Measurements from ENCODE around the gene SLC7A6.
A peak's percentile ranks its signal among the peaks of the same experiment; 100 is the strongest.

Gene SLC7A6

GRCh38 chr16:68264128-68265077 is at the start of gene SLC7A6:
Gene SLC7A6 (plus strand): TSS chr16:68264526. CDS start chr16:68274727, 10,201 bp downstream.
- peak; percentile 80 for DNase-seq (ENCODE audit: low read depth)

DNA sequence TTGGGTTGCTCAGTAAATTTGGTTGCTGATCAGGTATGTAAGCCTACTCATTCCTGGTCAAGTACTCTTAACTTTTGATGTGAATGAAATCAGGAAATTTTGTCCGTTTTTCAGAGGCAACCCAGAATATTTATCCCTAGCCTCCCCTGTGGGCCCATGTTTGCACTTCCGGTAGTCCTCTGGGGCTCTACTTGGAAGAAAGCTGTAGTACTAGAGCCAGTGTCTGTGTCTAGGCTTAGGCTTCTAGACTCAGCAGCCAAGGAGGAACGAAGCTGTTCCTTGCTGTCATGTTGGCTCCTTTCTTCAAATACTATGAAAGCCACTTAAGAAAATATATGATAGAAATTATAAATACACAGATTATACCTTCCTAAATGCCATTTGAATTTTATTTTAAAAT is 49.6 kb upstream of the SLC7A6 start:
- DNase-seq (ENCODE audit: low read depth): no peak

GRCh38 chr16:68215302-68215701 is 49.0 kb upstream of the SLC7A6 start:
- DNase-seq (ENCODE audit: low read depth): no peak

- no peak for DNase-seq (ENCODE audit: low read depth)
Measured at GRCh38 chr16:68216240-68216639, 48.1 kb upstream of the SLC7A6 start.

GRCh38 chr16:68217506-68217905 is 46.8 kb upstream of the SLC7A6 start:
- no peak for DNase-seq (ENCODE audit: low read depth)

DNA sequence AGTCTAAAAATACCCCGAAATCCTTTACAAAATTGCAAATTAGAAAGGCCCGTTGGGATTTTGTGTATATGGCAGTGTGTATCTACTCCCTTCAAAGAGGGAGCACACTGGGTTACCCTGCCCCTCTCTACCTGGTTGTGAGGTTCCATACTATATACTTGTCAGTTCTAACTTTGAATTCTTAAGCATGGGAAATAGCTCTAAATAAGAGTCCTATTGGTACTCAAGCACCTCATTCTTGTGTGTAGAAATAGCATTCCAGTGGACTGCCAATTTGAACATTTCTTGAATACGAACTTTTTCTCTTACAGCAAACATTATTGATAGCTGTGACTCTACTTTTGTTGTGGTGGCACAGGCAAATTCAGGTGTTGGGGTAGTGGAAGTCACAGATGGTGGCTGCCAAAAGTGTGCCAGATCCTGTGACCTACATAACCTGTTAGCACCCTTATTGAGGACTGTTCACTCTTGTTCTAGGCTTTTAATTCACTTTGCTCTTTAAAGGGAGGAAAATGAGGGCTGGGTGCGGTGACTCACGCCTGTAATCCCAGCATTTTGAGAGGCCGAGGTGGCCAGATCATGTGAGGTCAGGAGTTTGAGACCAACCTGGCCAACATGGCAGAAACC is 44.5 kb upstream of the SLC7A6 start:
- DNase-seq (ENCODE audit: low read depth): no peak

- no peak for DNase-seq (ENCODE audit: low read depth)
Measured at GRCh38 chr16:68223072-68223471, 41.3 kb upstream of the SLC7A6 start.

GRCh38 chr16:68226116-68226515 is 38.2 kb upstream of the SLC7A6 start:
- DNase-seq (ENCODE audit: low read depth): no peak

DNA sequence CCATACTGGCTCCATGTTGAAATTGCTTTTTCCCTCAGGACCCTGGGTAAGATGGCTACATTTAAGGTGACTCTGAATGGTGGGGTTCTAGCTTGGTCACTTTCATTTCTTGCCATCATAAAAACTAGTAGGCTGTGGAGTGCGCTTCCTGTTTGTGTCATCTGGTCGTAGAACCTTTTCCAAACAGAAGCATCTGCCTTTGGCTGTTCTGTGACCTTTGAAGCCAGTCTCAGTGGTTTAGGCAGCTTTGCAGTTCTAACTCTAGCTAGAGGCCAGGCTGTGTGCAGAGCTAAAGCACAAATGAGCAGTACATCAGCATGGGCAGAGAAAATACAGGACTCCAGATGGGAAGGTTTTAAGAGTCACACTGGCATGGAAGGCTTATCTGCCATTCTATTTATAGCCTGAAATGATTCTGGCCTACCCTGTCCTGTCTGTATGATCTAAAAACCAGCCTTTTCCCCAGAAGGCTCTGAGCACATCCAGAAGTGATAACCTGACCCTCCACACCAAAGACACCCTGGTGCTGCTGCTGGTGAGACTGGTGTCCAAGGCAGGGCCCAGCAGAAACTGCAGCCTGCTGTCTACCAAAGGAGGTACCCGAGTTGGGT is 37.0 kb upstream of the SLC7A6 start:
- no peak for DNase-seq (ENCODE audit: low read depth)

- DNase-seq (ENCODE audit: low read depth): no peak
Measured at GRCh38 chr16:68227850-68228553, 36.3 kb upstream of the SLC7A6 start.

- no peak for DNase-seq (ENCODE audit: low read depth)
Measured at GRCh38 chr16:68228652-68229051, 35.7 kb upstream of the SLC7A6 start.

DNA sequence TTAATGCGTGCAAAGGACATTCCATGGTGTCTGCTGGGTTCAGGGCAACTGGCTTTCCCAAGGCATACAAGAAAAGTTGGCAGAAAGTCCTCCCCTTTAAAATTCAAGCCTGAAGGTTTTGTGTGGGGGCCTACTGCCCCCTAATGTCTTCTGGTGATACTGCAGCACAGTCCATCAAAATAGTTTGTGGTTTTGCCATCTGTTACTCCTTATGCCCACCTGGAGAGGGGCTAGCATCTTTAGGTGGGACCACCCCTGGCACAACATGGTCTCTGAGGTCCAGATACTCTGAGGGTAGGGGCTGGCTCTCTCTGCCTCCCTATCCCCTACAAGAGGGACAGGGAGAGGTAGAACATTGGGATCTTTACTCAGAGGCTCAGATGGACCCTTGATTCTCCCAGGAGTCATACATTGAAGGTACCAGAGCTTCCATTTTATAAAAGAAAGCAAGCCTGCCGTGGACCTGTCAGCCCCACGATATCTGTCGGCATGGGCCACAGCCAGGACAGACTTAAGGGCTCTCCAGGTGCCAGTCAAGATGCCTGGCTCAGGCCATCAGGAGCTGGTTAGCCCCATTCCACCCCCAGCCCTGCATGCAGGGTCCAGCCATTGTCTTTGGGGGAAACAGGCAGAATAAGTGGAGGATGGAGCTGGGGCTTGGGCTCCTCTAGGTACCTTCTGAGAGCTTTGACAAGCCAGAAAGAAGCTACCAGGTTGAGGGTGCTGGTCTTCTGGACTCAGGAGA is 34.7 kb upstream of the SLC7A6 start:
- no peak for DNase-seq (ENCODE audit: low read depth)

DNA sequence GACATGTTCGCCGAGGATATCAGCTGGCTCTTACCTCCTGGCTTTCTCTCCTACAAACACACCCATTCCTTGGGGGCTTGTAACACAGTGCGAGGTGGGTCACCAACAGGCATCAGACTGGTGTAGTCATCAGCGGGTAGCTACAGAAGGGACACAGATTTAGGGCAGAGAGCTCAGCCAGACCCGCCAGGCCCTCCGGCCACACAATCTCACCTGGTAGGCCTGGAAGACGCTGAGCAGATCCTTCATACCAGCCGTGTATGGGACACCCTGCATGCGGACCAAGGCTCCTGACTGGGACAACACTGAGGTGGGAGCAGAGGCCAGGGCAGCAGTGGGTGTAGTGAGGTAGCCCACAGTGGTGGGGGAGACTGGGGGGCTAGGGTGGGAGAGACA is 34.2 kb upstream of the SLC7A6 start:
- no peak for DNase-seq (ENCODE audit: low read depth)

GRCh38 chr16:68230956-68231355 is 33.4 kb upstream of the SLC7A6 start:
- no peak for DNase-seq (ENCODE audit: low read depth)

GRCh38 chr16:68231384-68232136 is 32.8 kb upstream of the SLC7A6 start:
- DNase-seq (ENCODE audit: low read depth): no peak

GRCh38 chr16:68232335-68232734 is 32.0 kb upstream of the SLC7A6 start:
- DNase-seq (ENCODE audit: low read depth): no peak

GRCh38 chr16:68233085-68233834 is 31.1 kb upstream of the SLC7A6 start:
- no peak for DNase-seq (ENCODE audit: low read depth)

DNA sequence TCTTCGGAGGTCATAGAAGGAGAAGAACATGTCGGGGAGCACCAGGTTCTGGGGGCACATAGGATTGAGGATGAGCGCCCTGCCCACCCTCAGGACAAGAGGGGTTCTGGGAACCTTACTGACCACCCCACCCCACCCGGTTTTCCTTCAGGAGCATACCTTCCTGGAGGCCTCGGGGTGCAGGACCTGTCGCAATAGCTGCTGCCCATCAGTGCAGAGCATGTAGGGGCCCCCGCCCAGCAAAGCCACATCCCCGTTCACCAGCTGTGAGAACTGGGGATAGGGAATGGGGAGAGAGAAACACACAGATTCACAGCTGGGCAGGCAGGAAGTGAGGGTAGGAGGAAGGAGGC is 30.5 kb upstream of the SLC7A6 start:
- no peak for DNase-seq (ENCODE audit: low read depth)

DNA sequence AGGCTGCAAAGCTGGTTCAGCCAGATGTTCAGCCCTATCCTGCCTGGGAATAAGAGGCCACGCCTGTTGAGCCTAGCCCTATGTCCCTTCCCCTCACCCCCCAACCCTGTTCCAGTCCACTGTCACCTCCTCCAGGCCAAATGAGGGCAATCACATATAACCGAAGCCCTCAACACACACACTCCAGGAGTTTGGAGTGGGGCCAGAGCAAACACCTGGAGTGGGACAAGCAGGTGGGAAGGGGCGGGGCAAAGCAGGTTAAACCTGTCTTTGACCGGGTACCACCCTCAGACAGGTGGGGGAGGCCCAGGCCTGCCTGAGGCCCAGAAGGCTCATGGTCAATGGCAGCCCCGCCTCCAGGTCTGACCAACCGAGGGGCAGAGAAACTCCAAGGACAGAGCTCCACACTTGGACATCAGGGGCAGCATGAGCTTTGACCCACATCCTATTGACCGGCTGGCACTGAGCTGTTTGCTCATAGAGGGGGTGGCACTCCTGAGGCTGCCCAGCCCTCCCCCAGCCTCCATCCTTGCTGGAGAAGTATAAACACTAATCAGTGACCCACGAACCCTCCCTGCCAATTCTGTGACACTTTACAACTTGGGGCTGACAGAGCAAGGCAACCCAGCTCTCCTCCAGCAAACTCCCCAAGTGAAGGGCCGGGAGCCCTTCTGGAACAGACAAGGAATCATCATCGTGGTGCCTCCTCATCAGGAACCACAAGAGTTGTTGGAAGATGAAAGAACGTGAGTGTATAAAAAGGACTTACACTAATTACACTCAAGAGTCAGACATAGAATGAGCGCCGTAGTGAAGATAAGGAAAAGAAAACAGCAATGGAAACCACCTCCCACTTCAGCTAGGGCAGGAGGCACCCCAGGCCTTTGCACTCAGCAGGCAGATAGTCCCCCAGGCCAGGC is 29.9 kb upstream of the SLC7A6 start:
- no peak for DNase-seq (ENCODE audit: low read depth)

Measured in activated T-cell treated with anti-CD3 and anti-CD28 coated beads for 24 hours (primary cell).